ENCODE data around the gene ANXA2.

Gene ANXA2

GRCh38 chr15:60373745-60374144, 24.0 kb downstream of the ANXA2 start:
- POLR2A ChIA-PET (ENCODE audit: low non-redundant PET): interaction anchor here (0.9 kb wide), 1 partner anchor 12 kb away, joined by 3 read pairs; no protein-coding TSS in a partner anchor
- CTCF ChIA-PET: no interaction called here
- peak overlapping the region; percentile 98 for H3K27ac ChIP-seq

GRCh38 chr15:60373327-60373726, 24.5 kb downstream of the ANXA2 start:
- peak overlapping the region; percentile 98 for H3K27ac ChIP-seq
- ChIA-PET POLR2A (ENCODE audit: low non-redundant PET) (interaction anchor here (0.9 kb wide), 1 partner anchor 12 kb away, joined by 3 read pairs; no protein-coding TSS in a partner anchor), CTCF (no interaction called here)
- TF ChIP-seq CTCF (conservative IDR thresholded peaks at IDR 0.05; ENCODE audit: low read depth): no peak
- DNase-seq (ENCODE audit: low spot score): no peak

More at GRCh38 chr15:60373745-60374144, 24.0 kb downstream of the ANXA2 start:
- no peak for TF ChIP-seq CTCF (conservative IDR thresholded peaks at IDR 0.05; ENCODE audit: low read depth)
- no peak for DNase-seq (ENCODE audit: low spot score)

GRCh38 chr15:60372756-60373155, 25.0 kb downstream of the ANXA2 start:
- peak overlapping the region; percentile 98 for H3K27ac ChIP-seq
- ChIA-PET CTCF (no interaction called here), POLR2A (ENCODE audit: low non-redundant PET) (interaction anchor here (0.9 kb wide), 1 partner anchor 11 kb away, joined by 3 read pairs; no protein-coding TSS in a partner anchor)
- TF ChIP-seq CTCF (conservative IDR thresholded peaks at IDR 0.05; ENCODE audit: low read depth): no peak
- DNase-seq (ENCODE audit: low spot score): no peak

- CTCF ChIA-PET: no interaction called here
- TF ChIP-seq CTCF (conservative IDR thresholded peaks at IDR 0.05; ENCODE audit: low read depth): no peak
- H3K27ac ChIP-seq: peak overlapping the region; percentile 98
- POLR2A ChIA-PET (ENCODE audit: low non-redundant PET): no interaction called here
- no peak for DNase-seq (ENCODE audit: low spot score)
These were observed 25.6 kb downstream of the ANXA2 start for GRCh38 chr15:60372227-60372626.

- no peak; the same call in 1 of the 2 replicates for TF ChIP-seq CTCF (conservative IDR thresholded peaks at IDR 0.05; ENCODE audit: low read depth)
- peak; percentile 88 for DNase-seq (ENCODE audit: low spot score)
- ChIA-PET CTCF (interaction anchor here (1.3 kb wide), 1 partner anchor 10 kb away, joined by 7 read pairs; no protein-coding TSS in a partner anchor), POLR2A (ENCODE audit: low non-redundant PET) (no interaction called here)
- peak overlapping the region; percentile 98 for H3K27ac ChIP-seq
These were observed 26.4 kb downstream of the ANXA2 start for GRCh38 chr15:60371175-60372051.

GRCh38 chr15:60370869-60371136, 27.0 kb downstream of the ANXA2 start:
- POLR2A ChIA-PET (ENCODE audit: low non-redundant PET): no interaction called here

More at GRCh38 chr15:60370869-60371136, 27.0 kb downstream of the ANXA2 start:
- CTCF ChIA-PET: interaction anchor here (1.3 kb wide), 1 partner anchor 9 kb away, joined by 7 read pairs; no protein-coding TSS in a partner anchor
- DNase-seq (ENCODE audit: low spot score): no peak
- H3K27ac ChIP-seq: peak overlapping the region; percentile 98
- TF ChIP-seq CTCF (conservative IDR thresholded peaks at IDR 0.05; ENCODE audit: low read depth): no peak
